GM21447 (cell line): ENCODE results near the gene NME7.
"Not testable (repeated sequence)": the region's sequence is repeated elsewhere in the genome, so short reads cannot be mapped to it uniquely, and the experiment has no call there.

ENCODE experiments used
- ATAC-seq: cut with Tn5 transposase; IDR thresholded peaks from one replicate; pipeline ENCODE4 v1.9.1; 2021; ENCODE audit not compliant: unreplicated experiment

The NME7 gene

DNA sequence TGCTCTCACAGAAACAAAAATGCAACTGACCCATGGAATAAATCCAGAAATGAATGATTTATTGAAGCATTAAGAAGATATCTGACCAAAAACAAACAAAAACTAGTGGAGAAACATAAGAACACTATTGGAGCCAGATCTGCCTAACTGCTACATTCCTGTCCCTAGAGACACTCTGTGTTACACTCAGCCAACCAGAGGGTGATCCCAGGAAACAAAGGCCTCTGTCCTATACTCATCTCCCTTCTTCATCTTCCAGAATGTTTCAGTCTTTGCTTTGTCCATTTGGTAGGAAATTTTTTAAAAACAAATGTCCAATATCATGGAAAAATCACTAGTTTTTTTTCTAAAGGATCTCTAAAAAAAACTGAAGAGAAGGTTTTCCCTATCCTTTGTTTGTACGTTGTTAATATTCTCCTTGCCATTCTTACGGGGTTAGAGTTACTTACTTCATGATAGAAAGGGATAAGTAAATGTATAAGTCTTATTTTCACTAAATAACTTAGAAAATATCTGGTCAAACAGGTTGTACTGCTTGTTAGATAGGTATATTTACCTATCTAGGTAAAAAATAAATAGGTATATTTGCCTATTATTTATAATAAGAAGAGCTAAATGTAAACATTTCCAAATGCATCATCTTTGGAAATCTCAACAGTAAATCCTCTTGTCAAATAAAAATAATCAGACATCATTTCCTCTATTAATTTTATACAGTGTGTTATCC, 59.1 kb downstream of the NME7 start:
- no peak for ATAC-seq

DNA sequence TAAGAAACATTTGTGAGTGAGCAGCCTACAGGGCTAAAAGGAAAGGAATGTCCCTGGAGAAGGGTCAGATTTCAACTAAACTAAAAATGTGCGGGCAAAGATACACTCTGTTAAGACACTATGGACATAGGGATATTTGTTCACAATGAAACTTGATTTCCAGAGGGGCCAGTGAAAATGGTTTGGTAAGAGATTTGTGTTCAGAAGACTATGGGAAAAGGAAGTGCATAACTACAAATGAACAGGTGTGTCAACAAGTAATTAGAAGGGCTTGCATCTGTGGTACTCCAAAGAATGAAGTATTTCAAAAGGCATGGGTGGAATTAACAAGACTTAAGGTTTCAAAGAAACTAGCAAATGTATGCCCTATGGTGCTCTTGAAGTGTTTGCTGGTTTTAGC, 60.4 kb downstream of the NME7 start:
- no peak for ATAC-seq

DNA sequence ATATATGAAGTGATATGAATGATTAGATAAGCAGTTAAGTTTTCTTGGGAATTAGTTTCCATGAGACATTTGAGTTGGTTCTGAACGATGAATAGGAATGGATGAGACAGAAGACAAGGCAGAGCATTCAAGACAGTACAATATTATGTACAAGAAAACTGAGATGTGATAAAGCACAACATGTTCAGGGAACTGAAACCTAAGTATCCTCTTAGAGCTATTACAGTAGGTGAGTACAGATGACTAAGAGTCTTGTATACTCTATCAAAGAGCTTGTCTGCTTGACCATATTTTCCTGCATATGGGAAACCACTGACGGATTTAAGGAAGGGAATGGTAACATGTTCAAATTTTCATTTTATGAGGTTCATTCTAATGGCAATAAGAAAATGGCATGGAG, 61.6 kb downstream of the NME7 start:
- no peak for ATAC-seq

DNA sequence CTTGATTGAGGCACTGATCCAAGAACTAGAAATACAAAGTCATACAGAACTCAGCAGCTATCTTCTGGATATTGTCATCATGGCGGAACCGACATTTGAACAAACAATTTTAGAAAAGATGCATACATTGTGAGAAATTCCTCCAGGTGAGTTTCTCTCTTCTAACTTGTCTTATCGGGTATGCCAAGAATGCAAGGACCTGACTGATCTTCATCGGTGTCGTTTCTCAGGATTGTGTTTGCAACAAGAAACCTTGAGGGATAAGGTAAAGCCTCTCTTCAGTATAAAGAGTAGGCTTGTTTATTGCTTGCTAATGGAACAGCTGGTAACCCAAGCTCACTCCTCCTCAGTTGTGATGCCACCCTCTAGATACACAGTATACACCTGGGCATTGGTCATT, 62.2 kb downstream of the NME7 start:
- ATAC-seq = no peak

DNA sequence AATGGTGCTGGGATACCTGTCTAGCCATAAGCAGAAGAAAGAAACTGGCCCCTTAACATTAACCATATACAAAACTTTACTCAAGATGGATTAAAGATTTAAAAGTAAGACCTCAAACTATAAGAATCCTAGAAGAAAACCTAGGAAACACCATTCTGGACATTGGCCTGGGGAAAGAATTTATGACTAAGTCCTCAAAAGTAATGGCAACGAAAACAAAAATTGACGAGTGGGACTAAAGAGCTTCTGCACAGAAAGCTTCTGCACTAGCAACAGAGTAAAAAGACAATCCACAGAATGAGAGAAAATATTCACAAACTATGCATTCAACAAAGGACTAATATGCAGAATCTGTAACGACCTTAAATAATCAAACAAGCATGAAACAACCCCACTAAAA, 66.7 kb downstream of the NME7 start:
- no peak for ATAC-seq

DNA sequence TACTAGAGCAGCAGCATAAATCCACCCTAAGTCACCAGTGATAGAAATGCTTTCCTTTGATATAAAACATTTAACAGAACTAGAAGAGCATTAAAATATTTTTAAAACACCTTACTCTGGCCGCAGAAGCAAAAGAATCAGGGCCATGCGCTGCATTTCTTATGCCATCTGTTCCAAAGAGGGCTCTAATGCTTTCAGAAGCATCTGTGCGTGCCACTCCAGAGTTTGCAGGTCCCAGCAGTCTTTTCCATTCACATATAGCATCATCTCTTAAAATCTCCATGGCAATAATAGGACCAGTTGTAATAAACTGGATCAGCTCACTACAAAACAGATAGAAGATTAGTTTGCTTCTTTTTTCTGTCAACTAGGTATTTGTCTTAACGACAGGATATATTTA, 69.2 kb downstream of the NME7 start:
- ATAC-seq = no peak

DNA sequence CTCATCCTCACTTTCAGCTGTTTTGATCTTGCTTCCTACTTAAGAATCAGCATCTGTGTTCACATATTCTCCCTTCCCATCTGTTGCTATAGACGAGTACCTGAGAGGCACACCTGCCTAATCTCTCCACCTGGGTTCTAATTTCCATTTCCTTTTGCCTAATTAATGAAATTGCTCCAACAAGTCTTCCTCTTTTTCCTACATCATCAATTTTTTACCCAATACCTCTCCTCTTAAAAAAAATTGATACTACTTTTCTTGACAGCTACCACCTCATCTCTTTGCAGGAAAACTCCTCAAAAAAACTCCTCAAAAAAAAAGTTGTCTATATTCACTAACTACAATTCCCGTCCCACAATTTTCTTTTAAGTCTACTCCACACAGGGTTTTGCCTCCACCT, 71.8 kb downstream of the NME7 start:
- no peak for ATAC-seq

DNA sequence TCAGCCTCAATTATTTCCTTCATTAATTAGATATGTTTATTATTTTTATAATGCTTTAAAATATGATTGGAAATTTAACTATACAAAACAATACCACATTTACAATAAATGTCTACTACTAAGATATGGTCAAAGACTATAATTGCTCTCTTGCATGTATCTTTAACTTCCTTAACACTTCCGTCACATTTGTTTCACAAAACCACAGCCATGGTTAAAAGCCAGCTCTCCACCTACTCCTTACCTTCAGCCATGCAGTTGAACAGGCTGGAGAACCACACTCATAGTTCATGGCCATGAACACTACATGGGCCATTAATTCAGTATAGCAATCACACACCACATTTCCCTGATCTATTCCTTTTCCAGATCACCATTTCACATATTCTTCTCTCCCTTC, 72.2 kb downstream of the NME7 start:
- no peak for ATAC-seq

DNA sequence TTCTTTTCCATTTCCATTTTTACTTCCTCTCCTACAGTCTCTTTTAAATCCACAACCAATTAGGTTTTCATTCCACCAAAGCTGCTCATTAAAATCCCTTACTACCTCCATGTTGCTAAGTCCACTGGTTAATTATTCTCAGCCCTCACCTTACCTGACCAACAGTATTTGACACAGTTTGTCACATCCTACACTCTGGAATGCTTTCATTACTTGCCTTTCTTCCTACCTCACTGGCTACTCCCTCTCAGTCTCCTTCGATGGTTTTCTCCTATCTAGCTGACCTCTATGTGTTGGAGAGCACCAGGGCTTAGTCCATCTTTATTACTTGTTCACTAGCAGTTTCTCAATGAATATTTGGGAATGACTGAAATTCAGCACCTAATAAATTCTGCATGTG, 78.6 kb downstream of the NME7 start:
- no peak for ATAC-seq

DNA sequence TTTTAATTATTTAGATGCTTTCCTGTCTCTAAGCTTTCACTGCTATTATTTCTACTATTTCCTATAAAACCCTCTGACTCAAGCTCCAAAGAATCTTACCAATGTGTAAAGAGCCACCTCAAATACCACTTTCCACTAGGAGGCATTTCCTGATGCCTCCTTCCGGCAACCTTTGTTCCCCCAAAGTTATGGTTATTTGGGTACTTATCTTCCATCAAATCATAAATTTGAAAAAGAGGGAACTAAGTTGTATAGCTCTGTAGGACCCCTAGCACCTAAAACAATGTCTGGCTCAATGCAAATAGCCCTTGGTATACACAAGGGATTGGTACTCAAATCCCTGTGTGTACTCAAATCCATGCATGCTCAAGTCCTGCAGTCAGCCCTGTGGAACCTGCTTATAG, 79.6 kb downstream of the NME7 start:
- ATAC-seq = no peak

DNA sequence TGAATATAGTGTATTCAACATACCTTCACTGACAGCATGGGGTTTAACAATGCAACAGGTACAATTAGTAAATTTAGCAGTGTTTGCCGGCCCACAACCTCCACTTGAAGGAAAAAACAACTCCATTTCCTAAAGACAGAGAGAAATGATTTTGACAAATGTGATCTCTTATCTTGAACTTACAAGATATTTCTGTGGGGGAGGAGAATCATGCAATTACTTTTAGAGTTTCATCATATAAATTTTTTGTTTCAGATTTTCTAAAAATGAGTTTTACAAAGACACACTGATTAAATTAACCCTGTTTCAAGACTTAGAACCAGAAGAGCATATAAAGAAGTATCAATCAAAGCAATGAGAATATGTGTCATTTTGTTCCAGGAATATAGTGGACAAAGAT, 80.3 kb downstream of the NME7 start:
- no peak for ATAC-seq

DNA sequence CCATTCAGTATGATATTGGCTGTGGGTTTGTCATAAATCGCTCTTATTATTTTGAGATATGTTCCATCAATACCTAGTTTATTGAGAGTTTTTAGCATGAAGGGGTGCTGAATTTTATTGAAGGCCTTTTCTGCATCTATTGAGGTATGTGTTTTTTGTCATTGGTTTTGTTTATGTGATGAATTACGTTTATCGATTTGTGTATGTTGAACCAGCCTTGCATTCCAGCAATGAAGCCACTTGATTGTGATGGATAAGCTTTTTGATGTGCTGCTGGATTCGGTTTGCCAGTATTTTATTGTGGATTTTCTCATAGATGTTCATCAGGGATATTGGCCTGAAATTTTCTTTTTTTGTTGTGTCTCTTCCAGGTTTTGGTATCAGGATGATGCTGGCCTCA, 86.0 kb downstream of the NME7 start:
- not testable (repeated sequence) for ATAC-seq

DNA sequence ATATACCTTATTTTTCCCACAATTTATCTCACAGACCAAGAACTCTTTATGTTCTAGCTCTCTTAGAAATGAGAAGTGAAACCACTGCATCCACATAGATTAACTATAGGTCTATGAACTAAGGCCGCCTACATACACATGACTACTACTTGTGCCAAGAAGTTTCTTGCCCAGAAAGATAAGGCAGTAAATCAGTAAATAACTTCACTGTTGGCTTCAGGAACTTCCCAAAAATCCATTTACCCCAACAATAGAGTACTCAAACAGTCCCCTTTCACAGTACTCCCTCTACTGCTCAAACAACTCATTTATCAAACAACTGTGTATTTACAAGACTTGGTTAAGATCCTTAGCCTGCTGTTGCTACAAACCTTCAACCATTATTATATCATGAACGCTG, 96.5 kb downstream of the NME7 start:
- peak; percentile 92 for ATAC-seq

DNA sequence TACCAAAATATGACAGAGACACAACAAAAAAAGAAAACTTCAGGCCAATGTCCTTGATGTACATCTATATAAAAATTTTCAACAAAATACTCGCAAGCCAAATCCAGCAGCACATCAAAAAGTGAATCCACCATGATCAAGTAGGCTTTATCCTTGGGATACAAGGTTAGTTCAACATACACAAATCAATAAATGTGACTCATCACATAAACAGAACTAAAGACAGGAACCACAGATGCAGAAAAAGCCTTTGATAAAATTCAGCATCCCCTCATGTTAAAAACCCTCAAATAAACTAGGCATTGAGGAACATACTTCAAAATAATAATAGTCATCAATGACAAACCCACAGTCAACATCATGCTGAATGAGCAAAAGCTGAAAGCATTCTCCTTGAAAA, 101.5 kb downstream of the NME7 start:
- ATAC-seq = no peak

DNA sequence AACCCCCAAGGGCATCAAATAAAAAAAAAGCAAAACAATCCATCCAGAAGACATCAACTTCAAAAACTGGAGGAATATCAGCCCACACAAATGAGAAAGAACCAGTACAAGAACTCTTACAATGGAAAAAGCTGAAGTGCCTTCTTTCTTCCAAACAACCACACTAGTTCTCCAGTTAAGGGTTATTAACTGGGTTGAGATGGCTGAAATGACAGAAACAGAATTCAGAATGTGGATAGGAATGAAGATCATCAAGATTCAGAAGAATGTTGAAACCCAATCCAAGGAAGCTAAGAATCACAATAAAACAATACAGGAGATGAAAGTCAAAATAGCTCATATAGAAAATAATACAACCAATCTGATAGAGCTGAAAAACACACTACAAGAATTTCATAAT, 104.5 kb downstream of the NME7 start:
- no peak for ATAC-seq

DNA sequence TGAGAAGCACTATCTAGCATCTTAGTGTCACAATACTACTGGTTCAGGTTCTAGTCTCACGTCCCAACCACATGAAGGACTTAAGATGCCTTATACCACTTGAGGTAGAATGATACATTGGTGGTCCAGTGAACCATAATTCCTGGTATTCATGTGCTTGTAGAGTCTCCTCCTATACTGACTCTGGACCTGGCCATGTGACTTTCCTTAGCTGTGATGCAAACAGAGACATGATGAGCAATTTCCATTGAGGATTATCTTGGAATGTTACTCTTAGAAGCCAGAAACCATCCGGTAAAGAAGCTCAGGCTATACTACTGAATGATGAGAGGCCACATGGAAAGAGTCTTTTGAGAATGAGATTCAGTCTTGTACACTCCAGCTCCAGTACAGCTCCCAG, 105.7 kb downstream of the NME7 start:
- ATAC-seq = no peak

DNA sequence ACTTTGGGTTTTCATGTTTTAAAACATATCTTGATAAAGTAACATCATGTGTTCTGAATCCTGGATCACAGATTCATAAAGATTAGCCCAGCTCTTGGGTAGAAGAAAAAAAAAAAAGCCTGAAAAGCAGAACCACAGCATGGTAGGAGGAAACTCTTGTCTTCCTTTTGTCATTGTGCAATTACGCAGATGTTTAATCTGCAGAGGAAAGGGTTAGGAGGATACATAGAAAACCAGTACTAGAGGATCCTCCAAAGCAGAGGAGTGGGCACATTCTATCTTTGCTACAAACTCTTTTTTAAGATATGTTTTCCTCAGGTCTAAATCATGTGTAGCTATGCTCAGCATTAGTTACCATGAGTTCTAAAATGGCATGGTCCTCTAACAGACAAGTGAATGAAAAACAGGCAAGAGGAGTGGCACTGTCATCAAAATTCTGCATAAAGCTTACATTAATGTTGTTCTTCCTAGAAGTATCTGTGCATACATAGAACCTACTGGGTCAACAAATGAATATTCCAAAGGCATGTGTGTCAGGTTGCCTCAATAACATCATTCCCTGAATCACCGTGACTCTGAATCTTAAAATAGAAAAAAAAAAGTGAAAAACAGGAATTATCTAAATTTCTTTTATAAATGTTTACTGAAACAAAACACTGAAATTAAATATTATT, 107.0 kb downstream of the NME7 start:
- ATAC-seq = no peak

DNA sequence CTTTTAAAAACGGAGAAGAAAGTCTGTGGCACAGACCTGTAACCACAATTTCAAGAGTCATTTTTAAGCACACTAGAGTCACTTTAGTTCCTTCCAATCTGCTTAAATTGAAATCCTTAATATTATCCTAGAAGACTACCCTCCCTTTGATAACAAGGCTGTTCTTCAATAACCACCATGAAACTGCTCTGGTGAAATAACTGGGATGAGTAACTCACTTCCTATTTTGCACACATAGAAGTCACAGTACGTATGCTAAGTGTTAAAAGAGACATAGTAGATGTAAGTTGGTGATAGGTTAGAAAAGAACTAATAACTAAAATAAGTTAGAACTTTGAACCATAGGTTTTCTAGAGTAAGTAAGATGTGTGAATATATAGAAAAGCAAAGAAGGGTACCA, 107.8 kb downstream of the NME7 start:
- ATAC-seq = no peak

DNA sequence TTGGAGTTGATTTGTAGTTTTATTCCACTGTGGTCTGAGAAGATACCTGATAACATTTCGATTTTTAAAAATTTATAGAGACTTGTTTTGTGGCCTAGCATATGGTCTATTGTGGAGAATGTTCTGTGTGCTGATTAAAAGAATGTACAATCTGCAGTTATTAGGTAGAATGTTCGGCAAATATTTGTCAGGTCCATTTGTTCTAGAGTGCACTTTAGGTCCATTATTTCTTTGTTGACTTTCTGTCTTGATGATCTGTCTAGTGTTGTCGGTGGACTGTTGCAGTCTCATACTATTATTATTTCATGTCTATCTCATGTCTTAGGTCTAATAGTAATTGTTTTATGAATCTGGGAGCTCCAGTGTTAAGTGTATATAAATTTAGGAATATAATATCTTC, 116.8 kb downstream of the NME7 start:
- no peak for ATAC-seq

DNA sequence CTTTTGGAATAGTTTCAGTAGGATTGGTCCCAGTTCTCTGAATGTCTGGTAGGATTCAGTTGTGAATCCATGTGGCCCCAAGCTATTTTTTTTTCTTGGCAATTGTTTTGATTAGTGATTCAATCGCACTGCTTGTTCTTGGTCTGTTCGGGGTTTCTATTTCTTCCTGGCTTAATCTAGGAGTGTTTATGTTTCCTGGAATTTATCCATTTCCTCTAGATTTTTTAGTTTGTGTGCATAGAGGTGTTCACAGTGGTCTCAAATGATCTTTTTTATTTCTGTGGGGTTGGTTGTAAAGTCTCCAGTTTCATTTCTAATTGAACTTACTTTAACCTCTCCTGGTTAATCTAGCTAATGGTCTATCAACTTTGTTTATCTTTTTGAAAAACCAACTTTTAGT, 117.6 kb downstream of the NME7 start:
- ATAC-seq = no peak

DNA sequence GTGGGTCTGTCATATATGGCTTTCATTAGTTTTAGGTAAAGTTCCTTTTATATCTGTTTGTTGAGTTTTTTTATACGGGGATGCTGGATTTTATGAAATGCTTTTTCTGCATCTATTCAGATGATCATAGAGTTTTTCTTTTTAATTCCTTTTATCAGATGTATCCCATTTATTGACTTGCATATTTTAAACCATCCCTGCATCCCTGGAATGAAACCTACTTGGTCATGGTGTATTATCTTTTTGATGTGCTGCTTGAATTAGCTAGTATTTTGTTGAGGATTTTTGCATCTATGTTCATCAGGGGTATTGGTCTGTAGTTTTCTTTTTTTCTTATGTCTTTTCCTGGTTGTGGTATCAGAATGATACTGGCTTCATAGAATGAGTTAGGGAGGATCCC, 118.0 kb downstream of the NME7 start:
- ATAC-seq = no peak

DNA sequence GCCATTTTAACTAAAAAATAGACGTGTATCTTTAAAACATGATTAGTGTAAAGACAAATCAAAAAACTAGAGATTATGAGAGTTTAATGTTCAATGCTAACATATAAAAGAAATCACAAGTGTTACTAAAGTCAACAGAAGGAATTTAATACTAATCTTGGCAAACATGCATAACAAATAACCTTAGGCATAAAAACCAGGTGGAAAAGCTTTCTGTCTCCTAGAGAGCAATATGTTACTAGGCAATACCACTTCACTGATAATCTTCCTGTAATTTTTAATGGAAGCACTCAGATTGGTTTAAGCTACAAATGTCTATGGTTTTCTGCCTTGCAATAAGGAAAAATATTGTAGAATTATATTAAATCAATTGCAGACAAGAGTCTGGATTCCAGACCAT, 121.9 kb downstream of the NME7 start:
- ATAC-seq = no peak
